Measurements from ENCODE around the gene NPEPL1. TPM values are rescaled to one million over a fixed set of nuclear protein-coding genes. Genes with fewer than 3 reads are reported as not detected.

The NPEPL1 gene
- total and polyA plus RNA-seq, 10 of the 15 experiments (the other 5 are each of a cell fraction or from before 2014, with no cell fraction given), result 0.08 to 21.3 (median 10.2) TPM

DNA sequence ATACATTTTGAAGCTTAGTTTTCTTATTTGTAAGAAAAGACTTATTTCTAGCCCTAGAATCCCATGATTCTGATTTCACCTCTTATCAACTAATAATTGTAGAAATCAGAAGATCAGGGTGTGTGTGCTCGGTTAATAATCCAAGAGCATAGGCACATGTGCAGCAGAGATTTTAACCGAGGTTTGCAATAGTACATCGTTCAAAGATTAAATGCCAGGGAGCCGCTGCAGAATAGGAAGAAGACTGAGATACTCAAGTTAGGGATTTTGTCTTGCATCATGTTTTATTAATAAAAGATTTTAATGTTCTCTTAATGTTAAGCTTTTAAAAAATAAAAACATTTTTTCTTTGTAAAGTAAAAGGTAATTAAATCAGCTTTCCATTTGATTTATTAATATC lies 34.6 kb upstream of the NPEPL1 start (continued):
- TF ChIP-seq, protein P1, sequence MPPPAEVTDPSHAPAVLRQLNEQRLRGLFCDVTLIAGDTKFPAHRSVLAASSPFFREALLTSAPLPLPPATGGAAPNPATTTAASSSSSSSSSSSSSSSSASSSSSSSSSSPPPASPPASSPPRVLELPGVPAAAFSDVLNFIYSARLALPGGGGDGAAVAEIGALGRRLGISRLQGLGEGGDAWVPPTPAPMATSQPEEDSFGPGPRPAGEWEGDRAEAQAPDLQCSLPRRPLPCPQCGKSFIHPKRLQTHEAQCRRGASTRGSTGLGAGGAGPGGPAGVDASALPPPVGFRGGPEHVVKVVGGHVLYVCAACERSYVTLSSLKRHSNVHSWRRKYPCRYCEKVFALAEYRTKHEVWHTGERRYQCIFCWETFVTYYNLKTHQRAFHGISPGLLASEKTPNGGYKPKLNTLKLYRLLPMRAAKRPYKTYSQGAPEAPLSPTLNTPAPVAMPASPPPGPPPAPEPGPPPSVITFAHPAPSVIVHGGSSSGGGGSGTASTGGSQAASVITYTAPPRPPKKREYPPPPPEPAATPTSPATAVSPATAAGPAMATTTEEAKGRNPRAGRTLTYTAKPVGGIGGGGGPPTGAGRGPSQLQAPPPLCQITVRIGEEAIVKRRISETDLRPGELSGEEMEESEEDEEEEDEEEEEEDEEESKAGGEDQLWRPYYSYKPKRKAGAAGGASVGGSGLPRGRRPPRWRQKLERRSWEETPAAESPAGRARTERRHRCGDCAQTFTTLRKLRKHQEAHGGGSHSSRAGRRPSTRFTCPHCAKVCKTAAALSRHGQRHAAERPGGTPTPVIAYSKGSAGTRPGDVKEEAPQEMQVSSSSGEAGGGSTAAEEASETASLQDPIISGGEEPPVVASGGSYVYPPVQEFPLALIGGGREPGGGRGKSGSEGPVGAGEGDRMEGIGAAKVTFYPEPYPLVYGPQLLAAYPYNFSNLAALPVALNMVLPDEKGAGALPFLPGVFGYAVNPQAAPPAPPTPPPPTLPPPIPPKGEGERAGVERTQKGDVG (CRISPR knock-in tag; IDR thresholded peaks at IDR 0.05), result no peak
- TF ChIP-seq RB1 (IDR thresholded peaks at IDR 0.05; ENCODE audit: borderline replicate concordance) (no peak), EGR1 (IDR thresholded peaks at IDR 0.05; ENCODE audit: borderline replicate concordance in 1 of 2, low read depth in 2 of 2, low read length in 2 of 2) (no peak), CBX5 (IDR thresholded peaks at IDR 0.05; ENCODE audit: low read depth) (no peak), CHD4 (IDR thresholded peaks at IDR 0.05) (no peak), IRF4 (IDR thresholded peaks at IDR 0.05; ENCODE audit: low read depth, low read length) (no peak), ZNF217 (IDR thresholded peaks at IDR 0.05) (no peak)

DNA sequence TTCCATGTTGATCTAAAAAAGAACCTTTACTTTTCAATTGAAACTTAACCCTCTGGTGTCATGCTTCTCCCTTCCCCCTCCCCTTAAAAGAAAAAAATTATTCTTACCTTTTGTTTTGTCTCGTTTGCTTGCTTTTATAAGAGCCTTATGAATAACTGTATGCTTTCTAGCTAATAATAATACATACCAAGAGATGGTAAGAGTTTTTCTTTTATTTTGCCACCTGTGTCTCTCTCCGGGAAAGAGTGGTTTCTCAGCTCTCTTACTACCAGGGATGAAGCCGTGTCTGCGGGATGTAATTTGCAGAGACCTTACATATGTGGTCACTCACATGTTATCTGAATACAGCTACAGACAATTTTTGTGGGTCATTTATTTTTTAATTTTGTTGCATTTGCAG lies 33.8 kb upstream of the NPEPL1 start:
- in situ Hi-C loops (cut with MboI) (loop anchor here (10.0 to 25.0 kb wide), 3 partner anchors 264 to 1271 kb away; partner anchors contain the start of genes PRELID3B and RBM38), intact Hi-C loops (cut with micrococcal nuclease; ENCODE audit: unreplicated experiment) (loop anchor here (10.0 kb wide), 3 partner anchors 326 to 376 kb away; partner anchors contain the start of genes ATP5F1E, NELFCD and RAB22A)
- H3K4me3 ChIP-seq, result no peak overlapping the region
- RAD21 ChIA-PET (ENCODE audit: unreplicated experiment), result interaction anchor here (0.7 to 2.4 kb wide), 3 partner anchors 8 to 32 kb away, joined by 3 to 9 read pairs (median 5); partner anchors contain the start of gene STX16
- peaks cover 84% of the 10 kb centered on the region for H3K79me2 ChIP-seq (ENCODE audit: control insufficient read depth, insufficient read depth, low read length)
- no peaks in the 10 kb centered on the region for H3K9me3 ChIP-seq (replicated peaks; ENCODE audit: control insufficient read depth, insufficient read depth, low read length)
- H4K20me1 ChIP-seq (ENCODE audit: control insufficient read depth, insufficient read depth), result no peaks in the 10 kb centered on the region
- DNase-seq (ENCODE audit: low read depth, low spot score) (no peak), FAIRE-seq (no peak), ATAC-seq (no peak)
- no peaks in the 10 kb centered on the region for H3K27me3 ChIP-seq (replicated peaks in 1 of 2; ENCODE audit: control insufficient read depth in 2 of 2, insufficient read depth in 2 of 2, low read length in 1 of 2)
- no TSS peak for BruUV-seq (replicated peaks)
- H3K9ac ChIP-seq (ENCODE audit: control insufficient read depth, insufficient read depth, low read length), result no peak overlapping the region
- peaks cover 13% of the 10 kb centered on the region for H3K4me1 ChIP-seq (ENCODE audit: control insufficient read depth, insufficient read depth, low read length)
- SMC1A ChIA-PET (ENCODE audit: uncharacterized antibody, unreplicated experiment), result interaction anchor here (1.4 to 3.1 kb wide), 5 partner anchors 9 to 31 kb away, joined by 5 to 17 read pairs (median 10); no protein-coding TSS in a partner anchor
- CTCF ChIA-PET, result interaction anchor here (0.7 to 3.1 kb wide), 8 partner anchors 8 to 563 kb away, joined by 3 to 11 read pairs (median 5); partner anchors contain the start of genes NPEPL1 and STX16
- POLR2A ChIA-PET, result interaction anchor here (0.5 kb wide), 1 partner anchor 32 kb away, joined by 4 read pairs; no protein-coding TSS in a partner anchor
- 95% methylated on average over 4 of the region's 4 CpGs for WGBS (ENCODE audit: insufficient coverage, insufficient replicate concordance, low lambda C conversion rate, missing lambda C conversion rate)
- H2AFZ ChIP-seq (ENCODE audit: control insufficient read depth, low read depth, low read length), result no peak overlapping the region
- H3K4me2 ChIP-seq (ENCODE audit: control insufficient read depth, insufficient read depth), result 0 out of 2 replicates have a peak overlapping the region, but pooled peaks have one; percentile 30
- no peak overlapping the region for H3K27ac ChIP-seq (ENCODE audit: control insufficient read depth, insufficient read depth)
- H3K36me3 ChIP-seq (ENCODE audit: control insufficient read depth in 2 of 2, insufficient read depth in 2 of 2, low read length in 1 of 2), result peaks cover 3 to 21% of the 10 kb centered on the region in 2 experiments
- no peak for TF ChIP-seq ZNF622 (IDR thresholded peaks at IDR 0.05)
- no peak for TF ChIP-seq JUND (IDR thresholded peaks at IDR 0.05; ENCODE audit: low read depth, low read length)
- TF ChIP-seq, protein P2, sequence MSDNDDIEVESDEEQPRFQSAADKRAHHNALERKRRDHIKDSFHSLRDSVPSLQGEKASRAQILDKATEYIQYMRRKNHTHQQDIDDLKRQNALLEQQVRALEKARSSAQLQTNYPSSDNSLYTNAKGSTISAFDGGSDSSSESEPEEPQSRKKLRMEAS (IDR thresholded peaks at IDR 0.05; ENCODE audit: low read depth, low read length), result no peak
- no peak for TF ChIP-seq BRCA1 (IDR thresholded peaks at IDR 0.05; ENCODE audit: low read depth, low read length)
- TF ChIP-seq, protein P3, sequence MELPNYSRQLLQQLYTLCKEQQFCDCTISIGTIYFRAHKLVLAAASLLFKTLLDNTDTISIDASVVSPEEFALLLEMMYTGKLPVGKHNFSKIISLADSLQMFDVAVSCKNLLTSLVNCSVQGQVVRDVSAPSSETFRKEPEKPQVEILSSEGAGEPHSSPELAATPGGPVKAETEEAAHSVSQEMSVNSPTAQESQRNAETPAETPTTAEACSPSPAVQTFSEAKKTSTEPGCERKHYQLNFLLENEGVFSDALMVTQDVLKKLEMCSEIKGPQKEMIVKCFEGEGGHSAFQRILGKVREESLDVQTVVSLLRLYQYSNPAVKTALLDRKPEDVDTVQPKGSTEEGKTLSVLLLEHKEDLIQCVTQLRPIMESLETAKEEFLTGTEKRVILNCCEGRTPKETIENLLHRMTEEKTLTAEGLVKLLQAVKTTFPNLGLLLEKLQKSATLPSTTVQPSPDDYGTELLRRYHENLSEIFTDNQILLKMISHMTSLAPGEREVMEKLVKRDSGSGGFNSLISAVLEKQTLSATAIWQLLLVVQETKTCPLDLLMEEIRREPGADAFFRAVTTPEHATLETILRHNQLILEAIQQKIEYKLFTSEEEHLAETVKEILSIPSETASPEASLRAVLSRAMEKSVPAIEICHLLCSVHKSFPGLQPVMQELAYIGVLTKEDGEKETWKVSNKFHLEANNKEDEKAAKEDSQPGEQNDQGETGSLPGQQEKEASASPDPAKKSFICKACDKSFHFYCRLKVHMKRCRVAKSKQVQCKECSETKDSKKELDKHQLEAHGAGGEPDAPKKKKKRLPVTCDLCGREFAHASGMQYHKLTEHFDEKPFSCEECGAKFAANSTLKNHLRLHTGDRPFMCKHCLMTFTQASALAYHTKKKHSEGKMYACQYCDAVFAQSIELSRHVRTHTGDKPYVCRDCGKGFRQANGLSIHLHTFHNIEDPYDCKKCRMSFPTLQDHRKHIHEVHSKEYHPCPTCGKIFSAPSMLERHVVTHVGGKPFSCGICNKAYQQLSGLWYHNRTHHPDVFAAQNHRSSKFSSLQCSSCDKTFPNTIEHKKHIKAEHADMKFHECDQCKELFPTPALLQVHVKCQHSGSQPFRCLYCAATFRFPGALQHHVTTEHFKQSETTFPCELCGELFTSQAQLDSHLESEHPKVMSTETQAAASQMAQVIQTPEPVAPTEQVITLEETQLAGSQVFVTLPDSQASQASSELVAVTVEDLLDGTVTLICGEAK (IDR thresholded peaks at IDR 0.05; ENCODE audit: borderline replicate concordance), result no peak
- no peak for TF ChIP-seq SPI1 (IDR thresholded peaks at IDR 0.05; ENCODE audit: borderline replicate concordance, insufficient read depth, low read depth, low read length)
- no peak for TF ChIP-seq KAT2A (conservative IDR thresholded peaks at IDR 0.05; ENCODE audit: control insufficient read depth, low read depth, low read length)
- no peak for TF ChIP-seq STAT1 (conservative IDR thresholded peaks at IDR 0.05)
- no peak for TF ChIP-seq POLR2A (IDR thresholded peaks at IDR 0.05; ENCODE audit: low read depth, low read length)
- no peak for TF ChIP-seq RCOR1 (conservative IDR thresholded peaks at IDR 0.05; ENCODE audit: low read depth, low read length)

Data from GM12878 (cell line).